WI38 (cell line): ENCODE measurements around the gene TYRP1.

Source experiments
- H3K4me3 ChIP-seq: 2 replicates; pipeline ENCODE4 v1.5.1; 2011; ENCODE audit warnings: low read depth, mild to moderate bottlenecking, control low read depth, low read length
- TF ChIP-seq, protein P1 (sequence below): IDR thresholded peaks from 2 replicates; pipeline ENCODE4 v1.5.1; 2012; ENCODE audit warnings: low read depth, mild to moderate bottlenecking, control low read depth, low read length

TYRP1 gene

DNA sequence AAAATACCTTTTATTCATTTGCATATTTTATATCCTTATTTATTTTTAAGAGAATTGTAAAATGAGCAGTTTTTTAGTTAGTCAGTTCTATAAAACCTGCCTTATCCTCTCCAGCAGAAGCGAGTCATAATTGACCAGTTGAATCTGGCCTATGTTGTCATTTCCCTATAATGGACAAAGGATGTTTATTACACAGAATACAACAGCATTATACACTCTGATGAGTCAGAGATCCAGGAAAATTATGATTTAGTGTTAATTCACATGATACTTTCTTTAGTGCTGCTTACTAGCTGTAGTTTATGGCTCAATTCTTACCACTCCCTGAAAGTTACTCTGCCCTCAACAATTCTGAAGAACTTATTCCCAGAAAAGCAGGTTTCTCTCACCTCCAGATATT, 54.8 kb downstream of the TYRP1 start:
- TF ChIP-seq, protein P1, sequence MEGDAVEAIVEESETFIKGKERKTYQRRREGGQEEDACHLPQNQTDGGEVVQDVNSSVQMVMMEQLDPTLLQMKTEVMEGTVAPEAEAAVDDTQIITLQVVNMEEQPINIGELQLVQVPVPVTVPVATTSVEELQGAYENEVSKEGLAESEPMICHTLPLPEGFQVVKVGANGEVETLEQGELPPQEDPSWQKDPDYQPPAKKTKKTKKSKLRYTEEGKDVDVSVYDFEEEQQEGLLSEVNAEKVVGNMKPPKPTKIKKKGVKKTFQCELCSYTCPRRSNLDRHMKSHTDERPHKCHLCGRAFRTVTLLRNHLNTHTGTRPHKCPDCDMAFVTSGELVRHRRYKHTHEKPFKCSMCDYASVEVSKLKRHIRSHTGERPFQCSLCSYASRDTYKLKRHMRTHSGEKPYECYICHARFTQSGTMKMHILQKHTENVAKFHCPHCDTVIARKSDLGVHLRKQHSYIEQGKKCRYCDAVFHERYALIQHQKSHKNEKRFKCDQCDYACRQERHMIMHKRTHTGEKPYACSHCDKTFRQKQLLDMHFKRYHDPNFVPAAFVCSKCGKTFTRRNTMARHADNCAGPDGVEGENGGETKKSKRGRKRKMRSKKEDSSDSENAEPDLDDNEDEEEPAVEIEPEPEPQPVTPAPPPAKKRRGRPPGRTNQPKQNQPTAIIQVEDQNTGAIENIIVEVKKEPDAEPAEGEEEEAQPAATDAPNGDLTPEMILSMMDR: no peak
- H3K4me3 ChIP-seq: no peak overlapping the region

DNA sequence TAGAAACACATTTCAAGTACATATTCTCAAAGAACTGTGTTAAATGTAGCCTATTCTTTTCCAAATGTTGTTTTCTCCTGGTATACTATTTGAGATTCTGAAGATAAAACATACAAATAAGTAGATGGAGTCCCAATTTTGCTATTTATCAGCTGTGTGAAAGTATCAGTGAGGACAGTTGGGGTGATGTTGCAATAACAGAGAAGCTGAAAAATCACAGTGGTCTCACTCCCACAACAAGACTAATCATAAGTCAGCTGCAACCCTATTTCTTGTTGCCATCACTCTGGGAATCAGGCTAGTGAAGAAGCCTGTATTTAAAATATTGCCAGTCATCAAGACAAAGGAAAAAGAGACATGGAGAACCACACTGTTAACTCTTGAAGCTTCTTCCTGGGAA, 55.8 kb downstream of the TYRP1 start:
- H3K4me3 ChIP-seq: no peak overlapping the region
- TF ChIP-seq, protein P1: no peak

DNA sequence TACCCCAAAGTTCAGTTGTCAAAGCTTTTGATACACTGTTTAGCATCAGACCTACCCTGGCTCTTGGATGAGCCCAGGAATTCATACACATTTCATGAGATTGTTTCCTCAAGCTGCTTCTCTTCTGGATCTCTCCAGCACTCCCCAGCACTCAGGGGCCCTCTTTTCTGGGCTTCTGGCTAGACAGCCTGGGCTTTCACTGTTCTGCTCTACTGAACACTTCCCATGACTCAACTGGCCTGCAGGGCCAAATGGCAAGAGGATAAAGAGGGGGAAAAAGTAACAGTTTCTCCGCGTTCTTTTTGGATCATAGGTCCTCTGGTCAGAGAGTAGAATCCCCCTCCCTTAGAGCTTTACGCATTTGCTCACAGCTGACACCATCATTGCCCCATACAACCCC, 60.7 kb downstream of the TYRP1 start:
- TF ChIP-seq, protein P1: no peak
- H3K4me3 ChIP-seq: no peak overlapping the region

DNA sequence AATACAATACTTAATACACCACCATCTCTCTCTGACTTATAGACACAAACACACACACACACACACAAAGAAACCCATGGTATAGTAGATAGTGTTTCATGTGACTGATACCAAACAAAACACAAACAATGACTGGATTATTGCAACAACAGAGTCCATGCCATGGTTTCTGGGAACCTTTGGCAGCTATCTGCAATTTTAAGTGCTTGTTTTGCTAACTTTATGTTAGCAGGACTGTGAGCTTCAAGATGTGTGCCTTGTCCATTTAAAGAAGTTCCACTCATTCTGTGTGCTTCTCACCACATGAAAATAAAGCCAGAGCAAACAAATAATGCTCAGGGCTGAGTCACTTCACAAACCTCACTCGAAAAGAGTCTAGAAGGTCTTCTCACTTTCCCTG, 66.6 kb downstream of the TYRP1 start:
- TF ChIP-seq, protein P1: no peak
- H3K4me3 ChIP-seq: no peak overlapping the region
